ENCODE measurements around the gene AQP7.
"Not testable (repeated sequence)": the region's sequence is repeated elsewhere in the genome, so short reads cannot be mapped to it uniquely, and the experiment has no call there.

Gene AQP7

DNA sequence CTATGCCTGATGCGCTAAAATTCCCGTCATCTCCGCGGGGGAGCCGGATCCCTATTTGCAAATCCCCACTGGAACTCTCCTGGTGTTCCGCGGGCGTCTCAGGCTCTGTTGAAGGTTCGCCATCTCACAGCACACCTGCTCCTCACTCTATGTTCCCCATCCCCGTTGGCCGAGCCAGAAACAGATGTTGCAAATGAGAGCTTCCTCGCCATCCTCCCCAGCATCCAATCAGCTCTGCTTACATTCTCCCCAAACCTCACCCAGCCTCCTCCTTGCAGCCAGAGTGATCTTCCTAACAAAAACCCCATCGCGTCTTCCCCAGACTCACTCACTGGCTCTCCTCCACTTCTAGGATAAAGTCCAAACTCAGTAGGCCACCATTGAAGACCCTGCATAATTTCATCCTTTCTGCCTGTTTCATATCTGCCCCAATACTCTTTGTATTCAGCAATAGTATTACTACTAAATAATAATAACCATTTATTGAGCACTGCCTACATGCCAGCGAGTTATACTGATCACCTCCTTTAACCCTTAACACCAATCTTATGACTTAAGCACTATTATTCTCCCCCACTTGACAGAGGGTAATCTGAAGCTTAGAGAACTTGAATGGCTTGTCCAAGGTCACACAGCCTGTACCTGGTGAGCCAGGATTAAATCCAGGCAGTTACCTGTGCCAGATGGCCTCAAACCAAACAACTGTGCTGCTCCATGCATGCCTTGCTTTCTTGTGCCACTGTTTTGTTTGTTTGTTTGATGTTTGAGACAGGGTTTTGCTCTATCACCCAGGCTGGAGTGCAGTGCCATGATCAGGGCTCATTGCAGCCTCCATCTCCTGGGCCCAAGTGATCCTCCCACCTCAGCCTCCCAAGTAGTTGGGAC lies 14.0 kb downstream of the AQP7 start:
- Histone ChIP-seq H3K36me3 (ENCODE audit: control insufficient read depth, insufficient read depth, low read length) (no peaks in the 10 kb centered on the region), H3K27me3 (ENCODE audit: control insufficient read depth, insufficient read depth, low read length) (peaks cover 5% of the 10 kb centered on the region), H3K9ac (ENCODE audit: low read depth, low read length) (no peak overlapping the region), H3K4me3 (ENCODE audit: low read depth, low read length) (no peak overlapping the region), H3K4me1 (ENCODE audit: control insufficient read depth, insufficient read depth, low read length) (no peaks in the 10 kb centered on the region), H3K9me3 (ENCODE audit: control insufficient read depth, insufficient read depth, low read length) (no peaks in the 10 kb centered on the region)

- not testable (repeated sequence) for H3K4me1 ChIP-seq (ENCODE audit: control insufficient read depth, insufficient read depth, low read length); H3K36me3 ChIP-seq (ENCODE audit: control insufficient read depth, insufficient read depth, low read length); H3K4me3 ChIP-seq (ENCODE audit: low read depth, low read length); H3K9me3 ChIP-seq (ENCODE audit: control insufficient read depth, insufficient read depth, low read length); H3K9ac ChIP-seq (ENCODE audit: low read depth, low read length); H3K27me3 ChIP-seq (ENCODE audit: control insufficient read depth, insufficient read depth, low read length)
Observed at GRCh38 chr9:33386998-33387397, 15.4 kb downstream of the AQP7 start.

DNA sequence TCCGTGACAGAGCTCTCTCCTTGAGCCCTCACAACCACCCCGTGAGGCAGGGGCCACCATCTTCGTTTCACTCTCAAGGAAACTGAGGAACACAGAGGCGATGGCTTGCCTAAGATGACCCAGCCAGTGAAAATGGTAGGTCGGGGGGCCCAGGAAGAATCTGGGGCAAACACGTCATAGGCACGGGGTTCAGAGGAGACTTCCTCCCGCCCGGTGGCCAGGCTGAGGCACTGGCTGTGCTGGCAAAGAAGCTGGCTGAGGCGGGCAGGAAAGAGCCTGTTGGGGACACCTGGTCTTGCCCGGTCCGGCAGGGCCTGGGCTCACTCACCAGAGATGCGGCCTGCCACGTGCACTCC lies 15.7 kb downstream of the AQP7 start:
- H3K36me3 ChIP-seq (ENCODE audit: control insufficient read depth, insufficient read depth, low read length); H3K9me3 ChIP-seq (ENCODE audit: control insufficient read depth, insufficient read depth, low read length); H3K4me3 ChIP-seq (ENCODE audit: low read depth, low read length); H3K9ac ChIP-seq (ENCODE audit: low read depth, low read length); H3K4me1 ChIP-seq (ENCODE audit: control insufficient read depth, insufficient read depth, low read length); H3K27me3 ChIP-seq (ENCODE audit: control insufficient read depth, insufficient read depth, low read length): not testable (repeated sequence)

GRCh38 chr9:33385979-33386640 lies 16.3 kb downstream of the AQP7 start:
- not testable (repeated sequence) for H3K36me3 ChIP-seq (ENCODE audit: control insufficient read depth, insufficient read depth, low read length); H3K4me3 ChIP-seq (ENCODE audit: low read depth, low read length); H3K27me3 ChIP-seq (ENCODE audit: control insufficient read depth, insufficient read depth, low read length); H3K9me3 ChIP-seq (ENCODE audit: control insufficient read depth, insufficient read depth, low read length); H3K9ac ChIP-seq (ENCODE audit: low read depth, low read length); H3K4me1 ChIP-seq (ENCODE audit: control insufficient read depth, insufficient read depth, low read length)

GRCh38 chr9:33385536-33385935 lies 16.8 kb downstream of the AQP7 start:
- H3K9ac ChIP-seq (ENCODE audit: low read depth, low read length); H3K9me3 ChIP-seq (ENCODE audit: control insufficient read depth, insufficient read depth, low read length); H3K4me1 ChIP-seq (ENCODE audit: control insufficient read depth, insufficient read depth, low read length); H3K36me3 ChIP-seq (ENCODE audit: control insufficient read depth, insufficient read depth, low read length); H3K27me3 ChIP-seq (ENCODE audit: control insufficient read depth, insufficient read depth, low read length); H3K4me3 ChIP-seq (ENCODE audit: low read depth, low read length): not testable (repeated sequence)

DNA sequence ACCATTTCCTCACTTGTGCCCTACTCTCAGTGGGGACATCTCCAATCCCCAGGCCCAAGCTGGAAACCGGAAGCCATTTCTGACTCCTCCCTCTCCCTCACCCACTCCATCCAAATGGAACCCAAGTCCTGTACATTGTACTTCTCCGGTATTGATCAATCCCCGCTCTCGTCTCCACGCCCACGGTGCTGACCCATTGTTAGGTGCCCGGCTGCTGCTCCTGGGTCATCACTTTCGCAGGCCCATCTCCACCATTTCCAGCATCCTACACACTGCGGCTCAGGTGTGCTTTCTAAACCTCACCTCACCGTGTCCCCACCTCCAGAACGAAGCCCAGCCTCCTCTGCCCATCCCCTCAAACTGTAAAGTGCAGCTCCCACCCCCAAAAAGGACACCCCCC lies 19.0 kb downstream of the AQP7 start:
- H3K4me3 ChIP-seq (ENCODE audit: low read depth, low read length); H3K9me3 ChIP-seq (ENCODE audit: control insufficient read depth, insufficient read depth, low read length); H3K9ac ChIP-seq (ENCODE audit: low read depth, low read length); H3K4me1 ChIP-seq (ENCODE audit: control insufficient read depth, insufficient read depth, low read length); H3K36me3 ChIP-seq (ENCODE audit: control insufficient read depth, insufficient read depth, low read length); H3K27me3 ChIP-seq (ENCODE audit: control insufficient read depth, insufficient read depth, low read length): not testable (repeated sequence)

- not testable (repeated sequence) for H3K36me3 ChIP-seq (ENCODE audit: control insufficient read depth, insufficient read depth, low read length); H3K9ac ChIP-seq (ENCODE audit: low read depth, low read length); H3K9me3 ChIP-seq (ENCODE audit: control insufficient read depth, insufficient read depth, low read length); H3K4me1 ChIP-seq (ENCODE audit: control insufficient read depth, insufficient read depth, low read length); H3K27me3 ChIP-seq (ENCODE audit: control insufficient read depth, insufficient read depth, low read length); H3K4me3 ChIP-seq (ENCODE audit: low read depth, low read length)
Observed at GRCh38 chr9:33382397-33382796, 20.0 kb downstream of the AQP7 start.

- Histone ChIP-seq H3K4me3 (ENCODE audit: low read depth, low read length) (no peak overlapping the region), H3K27me3 (ENCODE audit: control insufficient read depth, insufficient read depth, low read length) (no peaks in the 10 kb centered on the region), H3K36me3 (ENCODE audit: control insufficient read depth, insufficient read depth, low read length) (no peaks in the 10 kb centered on the region), H3K9me3 (ENCODE audit: control insufficient read depth, insufficient read depth, low read length) (no peaks in the 10 kb centered on the region), H3K4me1 (ENCODE audit: control insufficient read depth, insufficient read depth, low read length) (peaks cover 7% of the 10 kb centered on the region), H3K9ac (ENCODE audit: low read depth, low read length) (no peak overlapping the region)
Observed at GRCh38 chr9:33381231-33381791, 21.1 kb downstream of the AQP7 start.

GRCh38 chr9:33380390-33381094 lies 21.8 kb downstream of the AQP7 start:
- H3K27me3 ChIP-seq (ENCODE audit: control insufficient read depth, insufficient read depth, low read length), result no peaks in the 10 kb centered on the region
- no peak overlapping the region for H3K4me3 ChIP-seq (ENCODE audit: low read depth, low read length)
- no peaks in the 10 kb centered on the region for H3K9me3 ChIP-seq (ENCODE audit: control insufficient read depth, insufficient read depth, low read length)
- H3K9ac ChIP-seq (ENCODE audit: low read depth, low read length), result no peak overlapping the region
- H3K36me3 ChIP-seq (ENCODE audit: control insufficient read depth, insufficient read depth, low read length), result no peaks in the 10 kb centered on the region
- peaks cover 7% of the 10 kb centered on the region for H3K4me1 ChIP-seq (ENCODE audit: control insufficient read depth, insufficient read depth, low read length)

GRCh38 chr9:33379666-33380389 lies 22.5 kb downstream of the AQP7 start:
- Histone ChIP-seq H3K4me3 (ENCODE audit: low read depth, low read length) (no peak overlapping the region), H3K4me1 (ENCODE audit: control insufficient read depth, insufficient read depth, low read length) (peaks cover 9% of the 10 kb centered on the region), H3K36me3 (ENCODE audit: control insufficient read depth, insufficient read depth, low read length) (no peaks in the 10 kb centered on the region), H3K9ac (ENCODE audit: low read depth, low read length) (no peak overlapping the region), H3K9me3 (ENCODE audit: control insufficient read depth, insufficient read depth, low read length) (no peaks in the 10 kb centered on the region), H3K27me3 (ENCODE audit: control insufficient read depth, insufficient read depth, low read length) (no peaks in the 10 kb centered on the region)

- no peaks in the 10 kb centered on the region for H3K27me3 ChIP-seq (ENCODE audit: control insufficient read depth, insufficient read depth, low read length)
- H3K4me1 ChIP-seq (ENCODE audit: control insufficient read depth, insufficient read depth, low read length), result peaks cover 9% of the 10 kb centered on the region
- no peak overlapping the region for H3K4me3 ChIP-seq (ENCODE audit: low read depth, low read length)
- H3K9me3 ChIP-seq (ENCODE audit: control insufficient read depth, insufficient read depth, low read length), result no peaks in the 10 kb centered on the region
- H3K36me3 ChIP-seq (ENCODE audit: control insufficient read depth, insufficient read depth, low read length), result no peaks in the 10 kb centered on the region
- no peak overlapping the region for H3K9ac ChIP-seq (ENCODE audit: low read depth, low read length)
Observed at GRCh38 chr9:33378121-33378795, 24.1 kb downstream of the AQP7 start.
